ENCODE data around the gene AMFR.

Gene AMFR

DNA sequence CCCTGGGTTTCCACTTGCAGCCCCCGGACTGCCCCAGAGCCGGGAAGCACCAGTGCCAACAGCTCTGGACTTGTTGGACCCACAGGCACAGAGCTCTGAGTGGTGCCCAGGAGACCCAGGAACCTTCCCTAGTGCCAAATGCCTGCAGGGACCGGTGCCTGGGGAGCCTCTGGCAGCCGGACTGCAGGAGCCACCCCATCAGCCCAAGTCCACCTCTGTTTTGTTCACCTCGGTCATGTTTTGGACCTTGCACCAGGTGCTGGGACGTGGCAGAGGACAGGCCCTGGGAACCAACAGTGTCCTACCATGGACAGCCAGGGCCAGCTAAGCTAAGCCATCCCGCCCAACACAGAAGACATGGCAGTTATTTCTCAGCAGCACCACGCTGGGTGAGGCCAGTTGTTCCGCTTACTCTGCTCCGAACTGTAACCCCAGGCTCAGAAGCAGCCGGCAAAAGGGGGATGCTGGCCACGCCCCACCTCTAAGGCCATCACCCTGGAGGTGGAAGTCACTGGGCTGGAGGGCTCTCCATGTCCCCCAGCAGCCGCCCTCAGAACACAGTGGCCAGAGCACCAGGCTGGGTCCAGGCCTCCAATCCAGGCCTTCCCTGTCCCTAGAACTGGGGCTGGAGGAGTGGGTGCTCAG is 79.8 kb downstream of the AMFR start:
- DNase-seq = no peak

DNA sequence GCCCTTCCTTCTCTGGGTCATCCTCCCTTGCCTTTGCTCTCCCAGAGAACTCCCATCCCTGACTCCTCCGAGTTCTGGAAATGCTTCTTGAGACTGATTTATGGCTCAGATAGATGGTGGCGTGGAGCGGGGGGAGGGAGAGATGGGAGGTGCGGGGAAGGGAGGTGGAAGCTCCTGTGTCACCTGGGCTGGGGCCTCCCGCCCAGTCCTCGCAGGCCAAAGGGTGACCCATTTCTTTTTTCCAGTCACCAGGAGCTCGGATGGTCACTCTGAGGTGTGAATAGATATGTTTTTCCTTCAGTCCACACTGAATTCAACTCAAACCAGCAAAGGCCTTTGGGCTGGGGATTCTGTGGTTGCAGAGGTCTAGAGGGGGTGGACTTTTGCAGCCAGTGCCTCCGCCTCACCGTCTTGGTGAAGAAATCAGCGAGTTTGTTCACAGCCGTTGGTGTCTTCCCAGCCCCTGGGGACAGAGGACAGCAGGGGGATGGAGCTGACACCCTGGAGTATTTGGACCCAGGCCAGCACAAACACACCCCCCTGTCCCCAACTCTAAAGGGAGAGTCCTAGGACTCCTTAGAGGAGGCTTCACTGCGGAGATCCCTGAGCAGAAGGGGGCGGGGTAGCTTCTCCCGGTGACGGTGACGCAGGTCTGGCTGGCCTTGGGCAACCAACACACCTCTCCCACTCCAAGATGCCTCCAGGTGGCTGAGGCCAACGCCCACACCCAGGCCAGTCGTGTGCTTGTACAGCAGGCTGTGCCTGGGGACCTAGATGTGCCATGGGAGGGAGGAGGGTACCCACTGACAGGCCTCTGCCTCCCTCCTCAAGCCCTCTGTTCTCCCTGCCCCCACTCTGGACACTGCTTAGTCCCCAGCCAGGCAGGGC is 80.6 kb downstream of the AMFR start:
- no peak for DNase-seq

DNA sequence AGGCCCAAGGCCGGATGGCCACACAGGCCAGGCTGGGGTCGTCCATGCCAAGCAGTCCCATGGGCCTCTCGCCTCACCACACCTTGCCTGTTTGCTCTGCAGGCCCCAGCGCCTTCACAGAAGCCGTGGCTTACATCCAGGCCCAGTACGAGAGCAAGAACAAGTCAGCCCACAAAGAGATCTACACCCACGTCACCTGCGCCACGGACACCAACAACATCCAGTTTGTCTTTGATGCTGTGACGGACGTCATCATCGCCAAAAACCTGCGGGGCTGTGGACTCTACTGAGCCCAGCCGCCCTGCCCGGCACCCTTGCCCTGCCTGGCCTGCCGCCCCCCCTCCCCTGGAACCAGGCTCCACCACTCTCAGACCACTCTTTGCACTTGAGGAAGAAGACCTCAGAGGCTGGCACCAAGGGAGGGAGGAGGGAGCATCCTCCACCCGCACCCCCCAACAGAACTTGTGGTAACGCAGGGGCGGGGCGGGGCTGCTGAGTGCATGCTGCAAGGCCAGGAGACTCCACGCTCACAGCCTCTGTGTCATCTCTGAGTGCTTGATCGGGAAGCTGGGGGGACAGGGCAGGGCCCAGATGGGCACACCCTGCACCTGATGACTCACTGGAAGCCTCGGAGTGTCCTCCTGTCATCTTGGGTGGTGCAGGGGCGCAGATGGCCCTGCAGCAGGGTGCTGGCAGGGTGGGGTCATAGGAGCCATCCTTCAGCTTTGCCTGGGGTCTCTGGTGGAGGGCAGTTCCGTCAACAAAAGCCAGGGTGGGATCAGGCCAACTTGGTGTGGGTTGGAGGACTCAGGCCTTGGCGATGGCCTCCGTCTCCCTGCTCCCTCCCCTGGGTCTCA is 81.5 kb downstream of the AMFR start:
- DNase-seq = no peak

DNA sequence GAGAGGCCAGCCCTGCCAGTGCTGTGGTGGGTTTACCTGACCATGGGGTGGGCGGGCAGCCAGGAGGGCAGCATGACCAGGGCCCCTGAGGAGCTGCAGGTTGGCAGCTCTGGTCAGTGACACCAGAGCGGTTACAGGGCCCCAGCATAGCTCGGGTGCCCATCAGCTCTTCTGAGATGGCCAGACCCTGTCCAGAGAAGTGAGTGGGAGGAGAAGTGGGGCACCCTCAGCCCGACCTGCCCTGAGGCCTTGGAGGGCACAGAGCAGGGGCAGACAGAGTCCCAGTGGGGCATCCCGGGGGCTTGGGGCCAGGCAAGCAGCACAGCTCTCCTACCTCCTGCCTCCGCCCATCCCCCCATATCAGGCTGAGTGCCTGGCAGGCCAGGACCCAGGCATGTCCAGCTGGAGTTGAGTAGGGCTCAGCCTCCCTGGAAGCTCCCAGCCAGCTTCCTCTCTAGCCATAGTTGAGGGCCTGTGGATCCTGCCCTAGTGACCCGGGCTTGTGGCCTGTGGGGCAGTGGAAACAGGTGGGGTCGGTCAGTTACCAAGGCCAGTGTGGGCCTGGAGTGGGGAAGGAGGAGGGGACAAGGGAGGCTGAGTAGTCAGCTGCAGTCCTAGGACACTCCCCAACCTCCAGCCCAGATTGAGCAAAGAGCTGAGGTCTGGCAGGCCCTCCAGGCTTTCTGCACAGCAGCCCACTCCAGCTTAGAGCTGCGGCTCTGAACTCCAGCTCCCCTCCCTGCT is 83.5 kb downstream of the AMFR start:
- DNase-seq = no peak

DNA sequence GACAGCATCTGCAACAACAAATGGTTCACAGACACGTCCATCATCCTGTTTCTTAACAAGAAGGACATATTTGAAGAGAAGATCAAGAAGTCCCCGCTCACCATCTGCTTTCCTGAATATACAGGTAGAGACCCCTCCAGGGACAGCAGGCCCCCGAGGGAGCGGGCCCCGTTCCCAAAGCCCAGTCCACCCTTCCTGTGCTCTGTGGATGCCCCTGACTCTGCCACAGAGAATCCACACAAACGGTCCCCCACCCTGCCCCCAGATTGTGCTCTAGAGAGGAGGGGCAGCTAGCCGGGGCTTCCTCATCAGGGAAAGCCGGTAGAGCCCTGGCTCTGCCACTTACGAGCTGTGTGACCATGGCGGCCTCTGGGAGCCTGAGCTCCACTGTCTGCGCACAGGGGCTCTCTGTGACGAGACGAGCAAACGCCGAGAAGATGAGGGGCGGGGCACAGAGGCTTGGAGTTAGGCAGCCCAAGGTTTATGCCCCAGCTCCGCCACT is 84.4 kb downstream of the AMFR start:
- DNase-seq = no peak

DNA sequence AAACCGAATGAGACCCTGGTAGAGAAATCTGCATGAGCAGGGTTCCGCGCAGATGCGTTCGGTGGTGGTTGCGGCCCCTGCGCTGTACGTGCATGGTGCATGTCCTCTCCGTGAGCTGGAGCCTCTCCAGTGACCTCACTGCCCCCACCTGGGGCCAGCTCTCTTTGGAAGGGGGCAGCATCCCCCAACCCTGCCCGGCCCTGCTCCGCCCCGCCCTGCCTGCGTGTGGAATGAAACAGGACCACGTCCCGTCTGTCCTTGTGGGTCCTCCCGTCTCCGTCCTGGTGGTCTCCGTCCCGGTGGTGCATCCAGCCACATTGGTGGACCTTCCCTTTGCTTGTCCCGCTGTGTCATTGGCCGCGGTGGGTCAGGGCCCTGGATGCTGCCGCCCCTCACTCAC is 84.9 kb downstream of the AMFR start:
- DNase-seq = no peak

DNA sequence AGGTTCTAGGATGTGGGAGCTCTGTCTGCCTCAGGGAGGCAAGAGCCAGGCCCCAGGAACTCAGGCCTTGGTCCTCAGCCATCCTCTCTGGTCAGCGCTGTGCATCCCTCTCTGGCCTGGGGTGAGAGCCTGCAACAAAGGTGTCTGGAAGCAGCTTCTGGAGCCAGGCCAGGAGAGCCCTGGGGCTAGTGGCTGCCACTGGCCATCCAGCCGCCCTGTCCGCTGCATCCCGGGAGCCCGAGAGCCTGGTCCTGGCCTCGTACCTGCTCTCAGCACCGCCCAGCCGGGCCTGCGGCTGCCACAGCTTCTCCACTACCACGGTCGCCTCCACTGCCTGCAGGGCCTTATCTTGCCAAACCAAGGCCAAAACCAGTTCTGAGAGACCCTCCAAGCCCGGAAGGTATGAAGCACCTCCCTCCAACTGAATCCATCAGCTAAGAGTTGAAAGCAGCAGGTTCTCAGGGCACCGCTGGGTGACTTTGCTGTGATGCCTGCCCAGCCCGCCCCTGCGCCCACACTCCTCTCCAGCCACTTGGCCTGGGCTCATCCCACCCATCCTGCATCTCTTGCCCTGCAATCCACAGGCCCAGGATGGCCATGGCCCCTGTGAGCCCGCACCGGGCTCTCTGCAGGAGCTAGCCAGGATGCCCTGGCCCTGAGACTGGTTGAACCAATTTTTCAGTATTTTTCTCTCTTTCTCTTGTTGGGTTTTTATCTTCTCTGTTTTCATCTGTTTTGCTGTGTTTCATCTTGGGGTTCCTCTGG is 85.7 kb downstream of the AMFR start:
- DNase-seq = no peak

DNA sequence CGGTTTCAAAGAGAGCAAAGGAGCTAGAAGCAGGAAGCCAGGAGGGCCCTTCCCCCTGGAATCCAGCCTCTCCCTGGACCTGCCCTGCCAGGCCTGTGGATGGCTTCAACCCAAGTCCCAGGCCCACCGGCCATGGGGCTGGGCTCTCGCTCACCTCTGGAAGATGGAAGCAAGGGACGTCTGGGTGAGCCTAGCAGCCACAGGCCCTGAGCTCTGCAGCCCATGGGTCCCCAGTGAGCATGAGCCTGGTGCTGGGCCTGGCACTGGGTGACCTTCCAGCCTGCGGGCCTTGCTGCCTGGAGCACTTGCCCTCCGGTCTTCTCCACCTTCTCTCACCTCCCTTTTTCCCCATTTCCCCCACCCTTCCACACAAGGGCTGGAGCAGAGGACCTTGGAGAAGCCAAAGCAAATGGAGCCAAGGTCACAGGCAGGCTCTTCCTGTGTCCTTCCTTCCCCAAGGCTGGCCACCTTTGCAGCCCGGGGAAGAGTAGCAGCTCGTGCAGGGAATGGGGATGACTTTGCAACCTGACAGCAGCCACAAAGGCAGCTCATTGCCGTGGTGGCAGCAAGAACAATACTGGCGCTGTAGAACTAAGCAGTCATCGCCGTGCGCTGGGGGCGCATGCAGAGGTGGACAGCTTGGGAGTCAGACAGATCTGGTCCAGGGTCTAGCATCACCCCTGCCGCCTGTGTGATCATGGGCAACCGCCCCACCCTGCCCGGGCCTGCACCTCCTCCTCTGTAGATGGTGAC is 86.6 kb downstream of the AMFR start:
- DNase-seq = no peak

DNA sequence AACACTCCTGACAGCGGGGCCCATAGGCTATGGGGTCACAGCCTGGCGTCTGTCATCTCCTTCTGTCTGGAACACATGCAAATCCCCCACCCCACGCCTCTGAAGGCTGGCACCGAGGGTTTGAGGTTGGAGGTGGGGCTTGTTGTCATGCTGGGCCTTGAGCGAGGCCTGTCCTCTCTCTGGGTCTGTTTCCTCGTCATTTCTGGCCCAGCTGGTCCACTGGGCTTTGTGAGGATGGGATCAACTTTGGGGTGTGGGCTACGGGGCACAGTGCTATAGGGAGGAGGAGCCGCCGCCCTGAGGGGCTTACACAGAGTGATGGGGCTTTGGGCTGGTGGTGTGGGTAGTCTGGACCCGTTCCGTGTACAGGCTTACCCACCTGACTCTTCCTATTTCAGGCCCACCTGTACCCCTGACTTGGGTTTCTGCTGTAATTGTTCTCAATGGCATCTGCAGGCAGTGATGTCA is 87.5 kb downstream of the AMFR start:
- no peak for DNase-seq

DNA sequence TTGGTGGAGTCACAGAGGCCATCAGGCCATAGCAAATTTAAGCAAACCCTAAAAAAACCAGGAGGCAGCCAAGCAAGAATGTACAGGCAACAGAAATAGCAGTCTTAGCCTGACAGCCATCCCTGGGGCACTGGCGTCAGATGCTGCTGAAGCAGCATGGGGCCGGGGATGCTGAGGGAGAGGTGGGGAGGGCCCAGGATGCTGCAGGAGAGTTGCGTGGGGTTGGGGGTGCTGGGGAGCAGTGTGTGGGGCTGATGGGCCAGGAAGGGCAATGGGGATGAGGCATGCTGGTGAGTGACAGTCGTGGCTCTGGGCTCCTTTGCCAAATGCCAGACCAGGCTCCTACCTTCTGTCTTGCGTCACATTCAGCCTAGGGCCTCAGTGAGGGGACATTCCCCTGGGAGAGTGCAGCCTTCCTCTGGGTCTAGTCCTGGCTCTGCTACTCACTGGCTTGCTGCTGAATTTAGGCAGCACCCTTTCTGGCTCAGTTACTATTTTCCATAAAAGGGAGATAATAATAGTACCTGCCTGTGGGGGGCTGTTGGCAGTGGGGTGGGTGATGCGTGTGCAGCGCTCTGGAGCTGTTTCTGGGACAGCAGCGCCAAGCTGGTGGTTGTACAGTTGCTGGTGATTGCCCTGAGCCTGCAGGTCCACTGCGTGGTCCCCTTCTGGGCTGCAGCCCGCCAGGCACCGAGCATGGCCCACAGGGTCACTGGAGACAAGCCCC is 88.1 kb downstream of the AMFR start:
- DNase-seq = no peak

DNA sequence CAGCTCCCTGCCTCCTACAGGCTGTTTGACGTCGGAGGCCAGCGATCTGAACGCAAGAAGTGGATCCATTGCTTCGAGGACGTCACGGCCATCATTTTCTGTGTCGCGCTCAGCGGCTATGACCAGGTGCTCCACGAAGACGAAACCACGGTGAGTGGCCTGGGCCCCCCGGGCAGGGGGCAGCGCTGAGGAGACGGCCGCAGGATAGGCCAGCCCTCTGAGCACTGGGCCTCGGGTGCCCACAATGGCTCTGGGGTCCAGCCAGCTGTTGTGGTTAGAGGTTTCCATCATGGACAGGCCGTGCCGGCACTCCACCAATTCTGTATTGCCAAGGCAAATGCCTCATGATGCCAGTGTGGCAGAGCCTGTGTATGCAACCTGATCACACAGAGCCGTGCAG is 88.6 kb downstream of the AMFR start:
- DNase-seq = no peak

DNA sequence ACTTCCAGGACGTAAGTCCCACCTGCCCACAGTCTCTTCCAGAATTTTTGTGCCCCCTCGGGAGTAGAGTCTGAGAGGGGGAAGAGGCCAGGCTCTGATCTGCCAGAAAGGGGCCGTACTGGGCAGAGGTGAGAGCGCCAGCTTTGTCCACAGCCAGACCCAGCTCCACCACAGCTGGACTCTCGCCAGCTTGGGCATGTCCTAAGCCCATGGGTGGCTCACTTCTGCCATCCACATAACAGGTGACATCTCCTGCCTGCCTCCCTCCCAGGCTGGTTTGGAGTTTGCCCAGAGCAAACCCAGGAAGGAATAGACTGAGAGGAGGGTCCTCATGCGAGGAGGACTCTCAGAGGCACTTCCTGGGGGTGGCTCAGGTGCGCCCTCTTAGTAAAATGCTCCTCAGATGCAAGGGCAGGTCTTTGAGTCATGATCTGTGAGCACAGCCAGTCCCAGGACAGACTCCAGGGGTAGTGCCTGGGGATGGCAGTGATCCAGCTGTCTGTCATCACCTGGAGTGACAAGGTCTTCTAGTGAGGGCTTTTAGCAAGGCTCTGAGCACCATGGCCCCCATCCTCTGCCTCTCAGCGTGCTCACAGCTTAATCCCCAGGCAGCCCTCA is 89.2 kb downstream of the AMFR start:
- no peak for DNase-seq

DNA sequence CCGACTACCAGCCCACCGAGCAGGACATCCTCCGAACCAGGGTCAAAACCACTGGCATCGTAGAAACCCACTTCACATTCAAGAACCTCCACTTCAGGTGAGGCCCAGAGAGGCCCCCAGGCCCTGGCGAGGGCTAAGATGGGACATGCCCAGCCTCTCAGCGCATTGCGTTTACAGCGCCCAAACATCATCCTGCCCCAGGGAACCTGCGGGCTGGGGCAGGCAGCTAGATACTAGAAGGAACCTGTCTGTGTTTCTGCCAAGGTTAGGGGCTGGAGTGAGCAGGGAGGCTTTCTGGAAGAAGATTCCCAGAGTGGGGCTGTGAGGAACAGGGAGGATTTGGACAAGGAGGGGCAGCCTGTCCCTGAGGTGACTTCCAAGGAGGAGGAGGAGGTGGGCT is 90.6 kb downstream of the AMFR start:
- no peak for DNase-seq

DNA sequence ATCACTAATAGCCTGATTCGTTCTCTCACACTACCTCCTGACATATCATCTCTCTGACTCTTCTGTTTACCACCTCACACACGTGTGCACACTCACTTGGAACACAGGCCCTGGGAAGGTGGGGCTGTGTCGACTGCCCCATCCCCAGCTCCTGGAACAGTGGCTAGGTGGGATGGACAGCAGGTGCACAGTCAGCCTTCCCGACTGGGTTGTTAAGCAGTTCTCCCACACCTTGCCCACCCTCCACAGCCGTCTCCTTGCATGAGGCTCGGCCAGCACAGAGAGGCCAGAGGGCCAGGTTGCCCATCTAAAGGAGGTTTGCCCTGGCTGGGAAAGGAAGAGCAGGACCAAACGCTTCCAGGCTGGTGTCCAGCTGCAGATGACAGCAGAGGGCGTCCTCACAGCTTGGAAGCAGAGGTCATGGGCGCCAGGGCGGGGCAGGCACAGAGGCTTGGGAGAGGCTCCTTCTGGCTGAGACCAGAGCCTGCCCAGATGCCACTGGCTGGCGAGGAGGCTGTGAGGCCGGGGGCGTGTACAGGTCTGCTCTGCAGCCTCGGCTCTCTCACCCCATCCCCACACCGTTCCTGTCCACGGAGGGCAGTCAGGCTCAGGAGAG is 92.8 kb downstream of the AMFR start:
- no peak for DNase-seq

DNA sequence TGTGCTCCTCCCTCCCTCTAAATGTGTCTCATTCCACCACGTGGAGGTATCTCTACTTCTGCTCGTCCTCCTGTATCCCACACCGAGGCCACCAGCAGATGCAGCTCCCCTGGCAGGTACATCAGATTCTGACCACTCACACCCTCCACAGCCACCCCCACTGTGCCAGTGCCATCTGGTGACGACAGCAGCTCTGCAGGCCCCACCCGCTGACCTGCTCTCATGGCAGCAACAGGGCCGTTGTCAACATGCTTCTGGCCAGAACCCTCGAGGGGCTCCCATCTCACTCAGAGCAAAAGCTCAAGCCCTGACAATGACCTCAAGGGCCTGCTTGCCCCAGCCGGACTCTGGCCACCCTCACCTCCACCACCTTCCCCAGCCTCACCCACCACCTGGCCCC is 93.4 kb downstream of the AMFR start:
- DNase-seq = no peak

DNA sequence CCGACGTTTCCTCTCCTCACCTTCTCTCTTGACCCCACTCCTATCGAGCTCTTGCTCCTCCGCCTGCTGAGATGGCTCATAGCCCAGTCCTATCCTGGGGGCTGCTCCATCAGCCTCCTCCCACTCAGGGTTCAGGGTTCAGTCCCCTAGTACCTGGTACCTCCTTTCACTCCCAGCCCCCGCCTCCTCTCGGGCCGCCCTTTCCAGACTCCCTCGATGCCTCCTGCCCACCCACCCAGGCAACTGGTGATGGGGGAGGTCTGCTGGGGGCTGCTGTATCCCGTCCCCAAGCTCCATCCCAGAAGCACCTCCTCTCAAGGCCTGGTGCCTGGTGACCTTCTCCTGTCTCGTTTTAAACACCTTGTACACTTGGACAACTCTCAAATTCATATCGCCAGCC is 93.9 kb downstream of the AMFR start:
- no peak for DNase-seq

DNA sequence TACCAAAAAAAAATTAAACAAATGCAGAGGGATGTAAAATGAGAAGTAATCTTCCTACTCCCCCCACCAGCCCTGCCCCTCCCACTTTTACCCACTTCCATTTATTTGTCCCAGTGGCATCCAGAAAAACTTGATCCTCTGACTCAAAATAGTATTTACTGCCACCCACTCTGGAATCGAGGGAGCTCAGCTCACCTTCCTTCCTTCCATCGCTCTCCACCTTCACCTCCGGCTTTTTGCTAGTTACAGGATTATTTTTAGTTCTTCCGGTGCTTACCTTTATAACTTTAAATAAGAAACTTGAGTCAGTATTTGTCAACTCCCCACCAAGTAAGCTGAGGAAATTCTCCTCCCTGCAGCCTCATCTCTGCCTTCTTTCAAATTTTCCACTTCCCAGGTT is 94.9 kb downstream of the AMFR start:
- DNase-seq = no peak

DNA sequence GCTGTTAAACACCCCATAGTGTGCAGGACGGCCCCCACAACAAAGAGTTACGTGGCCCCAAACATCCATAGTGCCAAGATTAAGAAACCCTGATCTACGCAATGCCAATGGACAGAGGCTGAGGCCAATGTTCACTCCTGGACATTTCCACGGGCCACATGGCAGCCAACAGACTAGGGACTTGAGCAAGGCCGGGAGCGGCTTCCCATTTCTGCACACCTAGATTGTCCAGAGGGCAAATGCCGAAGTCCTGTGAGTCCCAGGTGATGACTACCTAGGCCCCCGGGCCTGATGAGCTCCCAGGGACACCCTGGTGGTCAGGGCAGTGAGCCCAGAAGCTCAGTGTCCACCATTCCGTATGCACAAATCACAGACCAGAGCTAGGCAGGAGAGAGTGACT is 95.5 kb downstream of the AMFR start:
- no peak for DNase-seq

DNA sequence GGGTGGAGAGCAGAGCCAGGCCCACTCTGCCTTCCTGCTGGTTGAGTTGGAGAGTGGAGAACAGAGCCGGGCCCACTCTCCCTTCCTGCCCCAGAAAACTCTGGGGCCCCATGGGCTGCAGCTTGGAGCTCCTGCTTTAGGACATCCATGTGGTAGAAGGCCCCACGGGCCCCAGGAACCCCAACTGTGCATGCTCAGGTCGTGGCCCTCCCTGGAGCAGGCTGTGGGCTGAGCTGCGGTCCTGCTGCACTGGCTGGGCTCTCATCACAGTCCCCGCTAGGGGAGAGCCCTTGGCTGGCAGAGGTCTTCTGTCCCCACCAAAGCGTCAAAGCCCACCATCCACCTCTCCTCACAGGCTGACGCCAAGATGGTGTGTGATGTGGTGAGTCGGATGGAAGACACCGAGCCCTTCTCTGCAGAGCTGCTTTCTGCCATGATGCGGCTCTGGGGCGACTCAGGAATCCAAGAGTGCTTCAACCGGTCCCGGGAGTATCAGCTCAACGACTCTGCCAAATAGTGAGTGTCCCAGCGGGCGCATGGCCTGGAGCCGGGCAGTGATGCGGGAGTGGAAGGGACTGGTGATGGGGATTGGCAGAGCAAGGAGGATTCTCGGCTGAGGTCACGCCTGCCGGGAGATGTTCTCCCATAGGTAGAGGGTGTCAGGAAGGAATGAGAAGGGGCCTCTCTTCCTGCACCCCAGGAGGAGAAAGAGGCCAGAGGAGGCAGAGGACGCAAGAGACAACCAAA is 96.9 kb downstream of the AMFR start:
- no peak for DNase-seq
